Tracheal epithelial cell (primary cell): ENCODE results near the gene CACNG6. TPM values are rescaled to one million over a fixed set of nuclear protein-coding genes. Genes with fewer than 3 reads are reported as not detected.

ENCODE experiments used
- total RNA-seq: library from RNA; depleted of rRNA; stranded (reverse); fragments of >200 nt; gene quantifications from 2 replicates; pipeline ENCODE4 v1.2.1, GENCODE V29; 2014

The CACNG6 gene
- total RNA-seq = not detected in 2 replicates

GRCh38 chr19:53991224-53992113, at the start of gene CACNG6:
CACNG6 (plus strand) TSS chr19:53991637; CDS start chr19:53992878, 1,241 bp downstream.

GRCh38 chr19:53962887-53963431, 28.5 kb upstream of the CACNG6 start, which contains the start of gene CACNG8:
CACNG8 (plus strand) TSS chr19:53962937.

Other genes starting within 250 kb of the CACNG6 start
- not detected in 2 replicates for gene NLRP12, start 167.3 kb upstream of the CACNG6 start, total RNA-seq
- 1.5 and 8.2 TPM in 2 replicates for gene MYADM, start 123.8 kb upstream of the CACNG6 start, total RNA-seq
- under 0.01 TPM in 1 of 2 replicates, not detected in the other for gene PRKCG, start 109.4 kb upstream of the CACNG6 start, total RNA-seq
- gene CACNG7, start 82.4 kb upstream of the CACNG6 start, total RNA-seq = not detected in 2 replicates
- not detected in 2 replicates for gene CACNG8, start 28.7 kb upstream of the CACNG6 start, total RNA-seq
- gene VSTM1, start 72.3 kb downstream of the CACNG6 start, total RNA-seq = not detected in 2 replicates
- not detected in 2 replicates for gene TARM1, start 89.7 kb downstream of the CACNG6 start, total RNA-seq
- gene OSCAR, start 109.2 kb downstream of the CACNG6 start, total RNA-seq = 0.72 and 1.1 TPM in 2 replicates
- gene NDUFA3, start 111.2 kb downstream of the CACNG6 start, total RNA-seq = 3.4 and 4.5 TPM in 2 replicates
- 4.9 and 14.9 TPM in 2 replicates for gene TFPT, start 124.0 kb downstream of the CACNG6 start, total RNA-seq
- gene PRPF31, start 124.1 kb downstream of the CACNG6 start, total RNA-seq = 40.3 and 50.6 TPM in 2 replicates
- 3.4 and 7.5 TPM in 2 replicates for gene CNOT3, start 146.1 kb downstream of the CACNG6 start, total RNA-seq
- 5.5 and 6.7 TPM in 2 replicates for gene LENG1, start 168.1 kb downstream of the CACNG6 start, total RNA-seq
- gene TMC4, start 181.5 kb downstream of the CACNG6 start, total RNA-seq = 32.5 and 38.2 TPM in 2 replicates
- 19.2 and 30.1 TPM in 2 replicates for gene MBOAT7, start 197.9 kb downstream of the CACNG6 start, total RNA-seq
- gene TSEN34, start 199.7 kb downstream of the CACNG6 start, total RNA-seq = 118 and 129 TPM in 2 replicates
- gene RPS9, start 209.2 kb downstream of the CACNG6 start, total RNA-seq = 2,554 and 3,066 TPM in 2 replicates
- gene LILRB3, start 231.4 kb downstream of the CACNG6 start, total RNA-seq = not detected in 2 replicates